Limb (tissue), 2 donors: ENCODE results near the gene THYN1.

ENCODE experiments used
- DNase-seq, 2 donors: peaks; one replicate each; pipeline ENCODE4 v3.0.0-alpha.2; 2016; ENCODE audit errors: extremely low spot score in 2 of 2

Gene THYN1

GRCh38 chr11:134223121-134223520, 30.0 kb downstream of the THYN1 start:
- DNase-seq: no peak

- DNase-seq: no peak
Observed at GRCh38 chr11:134216816-134217215, 36.3 kb downstream of the THYN1 start.

GRCh38 chr11:134215836-134216235, 37.3 kb downstream of the THYN1 start:
- no peak for DNase-seq

DNA sequence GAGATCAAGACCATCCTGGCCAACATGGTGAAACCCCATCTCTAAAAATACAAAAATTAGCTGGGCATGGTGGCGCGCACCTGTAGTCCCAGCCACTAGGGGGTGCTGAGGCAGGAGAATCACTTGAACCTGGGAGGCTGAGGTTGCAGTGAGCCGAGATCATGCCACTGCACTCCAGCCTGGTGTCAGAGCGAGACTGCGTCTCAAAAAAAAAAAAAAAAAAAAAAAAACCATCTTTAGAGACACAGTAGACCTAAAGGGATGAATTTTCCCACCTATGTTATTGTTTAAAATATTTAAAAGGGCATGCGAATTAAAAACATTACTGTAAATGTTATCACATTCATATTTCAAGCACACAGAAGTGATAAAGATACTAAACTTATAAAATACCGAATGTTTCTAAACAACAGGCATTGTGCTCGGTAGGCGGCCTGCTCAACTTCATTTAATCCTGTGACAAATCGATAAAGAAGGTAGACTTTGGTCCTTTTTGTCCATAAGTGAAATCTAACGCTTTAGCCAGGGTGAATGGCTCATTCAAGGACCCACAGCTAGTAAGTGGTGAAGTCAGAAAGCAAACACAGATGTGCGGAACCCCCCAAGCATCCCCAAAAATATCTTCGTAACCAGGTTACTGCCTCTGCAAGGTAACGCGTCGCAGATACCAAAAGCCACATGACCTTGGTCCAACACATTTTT, 45.5 kb downstream of the THYN1 start:
- no peak for DNase-seq

DNA sequence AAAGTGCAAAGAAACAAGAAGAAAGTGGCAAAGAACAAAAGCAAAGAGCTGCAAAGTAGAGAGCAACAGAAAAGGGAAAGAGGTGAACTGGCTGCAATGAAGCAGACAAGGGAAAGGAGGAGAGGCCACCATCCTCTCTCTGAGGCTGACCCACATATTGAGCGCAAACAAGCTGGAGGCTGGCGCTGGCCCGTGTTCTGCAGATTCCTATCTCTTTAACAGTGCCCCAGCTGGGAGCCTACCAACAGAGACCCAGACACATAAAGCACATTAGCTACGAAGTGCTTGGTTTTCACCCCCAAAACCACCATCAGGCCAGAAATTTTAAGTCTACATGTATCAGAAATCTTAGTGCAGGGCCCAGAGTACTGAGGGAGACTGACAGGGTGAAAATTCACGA, 47.0 kb downstream of the THYN1 start:
- DNase-seq: no peak

GRCh38 chr11:134205729-134206128, 47.4 kb downstream of the THYN1 start:
- no peak for DNase-seq

GRCh38 chr11:134202661-134203060, 50.5 kb downstream of the THYN1 start:
- DNase-seq: no peak

- DNase-seq: no peak
Observed at GRCh38 chr11:134200688-134201087, 52.5 kb downstream of the THYN1 start.

GRCh38 chr11:134199531-134199930, 53.6 kb downstream of the THYN1 start:
- no peak for DNase-seq
